K562 (cell line): ENCODE data around the gene PCOLCE2. TPM values are rescaled to one million over a fixed set of nuclear protein-coding genes. Genes with fewer than 3 reads are reported as not detected.
A peak's percentile ranks its signal among the peaks of the same experiment; 100 is the strongest.

ENCODE experiments used
- ATAC-seq: fragments of 200-7000 bp; cut with Tn5 transposase; 3 replicates; pipeline ENCODE4 v1.9.1; 2020; ENCODE audit warnings: moderate library complexity
- BruUV-seq: library from RNA; stranded (reverse); fragments of 400-500 nt; replicated peaks from 2 replicates; lab custom pipeline; 2021; lab: Mats Ljungman, UMichigan
- CTCF ChIA-PET: fragments of 300-600 bp; formaldehyde crosslinking; extraction: SDS; loops from one replicate; lab custom pipeline; 2021; ENCODE audit warnings: low intra/inter-chr PET ratio; lab: Yijun Ruan, JAX
- POLR2A ChIA-PET: fragments of 300-600, 350-650 bp; sonication (Branson Sonifier 250); formaldehyde crosslinking; extraction: SDS; loops from one replicate; lab custom pipeline; 2021; ENCODE audit warnings: antibody characterized with exemption, inconsistent platforms; lab: Yijun Ruan, JAX
- DNase-seq, 4 experiments: peaks; one replicate each; pipeline versions ENCODE4 v3.0.0 to v3.0.0-alpha.2; 2011 to 2018; ENCODE audit warnings: low spot score in 3 of 4, mixed read lengths in 3 of 4; ENCODE audit errors: extremely low read depth in 1 of 4
- FAIRE-seq: peaks from 2 replicates; lab custom pipeline; 2011; peaks lifted over from hg19 to GRCh38; lab: Jason Lieb, UNC
- H2AFZ ChIP-seq: 2 replicates; pipeline ENCODE4 v1.6.0; 2011; ENCODE audit warnings: low read depth, low read length, control low read depth, inconsistent platforms
- H3K27ac ChIP-seq: fragments of 200-600 bp; 3 replicates; pipeline ENCODE4 v1.8.0; 2011; ENCODE audit warnings: low read depth, mild to moderate bottlenecking, control low read depth, inconsistent platforms, low read length, moderate library complexity, mixed read lengths; ENCODE audit errors: extremely low read depth
- H3K27me3 ChIP-seq, 2 experiments: fragments of 300-600 bp in 1 of 2; 2 replicates in 1 of 2; 3 replicates in 1 of 2; pipeline versions ENCODE4 v1.6.0 to v1.8.0; 2011; ENCODE audit warnings: inconsistent platforms in 2 of 2, low read length in 2 of 2, mild to moderate bottlenecking in 1 of 2, mixed read lengths in 1 of 2, moderate library complexity in 1 of 2; ENCODE audit not compliant: control insufficient read depth in 2 of 2, insufficient read depth in 2 of 2
- H3K36me3 ChIP-seq: fragments of 300-600 bp; 3 replicates; pipeline ENCODE4 v1.8.0; 2011; ENCODE audit warnings: mild to moderate bottlenecking, low read length, inconsistent platforms; ENCODE audit not compliant: control insufficient read depth, insufficient read depth
- H3K4me1 ChIP-seq, 2 experiments: fragments of 200-600 bp in 1 of 2; replicated peaks in 1 of 2; 2 replicates in 1 of 2; 3 replicates in 1 of 2; pipeline versions ENCODE4 v1.5.1 to v1.8.0; 2011; ENCODE audit warnings: inconsistent platforms in 2 of 2, low read length in 2 of 2, mild to moderate bottlenecking in 1 of 2, mixed read lengths in 1 of 2, moderate library complexity in 1 of 2; ENCODE audit not compliant: control insufficient read depth in 2 of 2, insufficient read depth in 2 of 2
- H3K4me2 ChIP-seq: 2 replicates; pipeline ENCODE4 v1.6.1; 2011; ENCODE audit warnings: low read length, control low read depth, inconsistent platforms, mixed read lengths; ENCODE audit not compliant: insufficient read depth
- H3K4me3 ChIP-seq: fragments of 200-600 bp; sonication (generic), shearing (Covaris generic); 2 replicates; pipeline ENCODE4 v1.5.1; 2016; ENCODE audit warnings: control low read depth, inconsistent platforms
- H3K79me2 ChIP-seq: fragments of 200-600 bp; 3 replicates; pipeline ENCODE4 v1.8.0; 2011; ENCODE audit warnings: low read length, inconsistent platforms; ENCODE audit not compliant: control insufficient read depth, insufficient read depth
- H3K9ac ChIP-seq, 2 experiments: 2 replicates each; pipeline versions ENCODE4 v1.6.0 to v1.6.1; 2011; ENCODE audit warnings: low read depth in 2 of 2, low read length in 2 of 2, control low read depth in 1 of 2, inconsistent platforms in 1 of 2, mild to moderate bottlenecking in 1 of 2, mixed read lengths in 1 of 2; ENCODE audit not compliant: insufficient read depth in 1 of 2
- H3K9me1 ChIP-seq: one replicate; pipeline ENCODE4 v1.6.0; 2011; ENCODE audit warnings: inconsistent platforms, mild to moderate bottlenecking, low read length, moderate library complexity; ENCODE audit not compliant: control insufficient read depth, insufficient read depth
- H3K9me3 ChIP-seq: replicated peaks from 2 replicates; pipeline ENCODE4 v1.5.1; 2011; ENCODE audit warnings: low read depth, low read length, inconsistent platforms; ENCODE audit not compliant: control insufficient read depth, insufficient read depth
- H4K20me1 ChIP-seq: replicated peaks from 2 replicates; pipeline ENCODE4 v1.6.1; 2011; ENCODE audit warnings: low read length, inconsistent platforms, mixed read lengths; ENCODE audit not compliant: control insufficient read depth, insufficient read depth
- BRF1 ChIP-seq: IDR thresholded peaks from 3 replicates; pipeline ENCODE4 v1.6.1; 2011; ENCODE audit warnings: borderline replicate concordance, mild to moderate bottlenecking; ENCODE audit not compliant: insufficient read length; ENCODE audit errors: extremely low read depth
- C11orf30 ChIP-seq: fragments of 450-650 bp; IDR thresholded peaks from 2 replicates; pipeline ENCODE4 v1.6.1; 2016; ENCODE audit warnings: low read depth, mild to moderate bottlenecking
- CREBBP ChIP-seq: IDR thresholded peaks from one replicate; pipeline ENCODE4 v1.6.1; 2012; ENCODE audit warnings: low read depth, mild to moderate bottlenecking, control low read depth, inconsistent platforms, low read length
- MYNN ChIP-seq, 2 experiments: sonication (generic); formaldehyde crosslinking in 1 of 2; IDR thresholded peaks; 2 replicates each; pipeline versions ENCODE4 v1.5.0 to v1.6.1; 2016 to 2020; ENCODE audit warnings: antibody characterized with exemption in 1 of 2, missing genetic modification reagents in 1 of 2
- TCF3 ChIP-seq: sonication (generic); formaldehyde crosslinking; IDR thresholded peaks from 2 replicates; pipeline ENCODE4 v1.4.0; 2020; ENCODE audit warnings: mild to moderate bottlenecking, missing genetic modification reagents
- TEAD4 ChIP-seq, 2 experiments: sonication (generic) in 1 of 2; formaldehyde crosslinking in 1 of 2; IDR thresholded peaks; 2 replicates each; pipeline versions ENCODE4 v1.6.1 to v1.8.0; 2012 to 2022; ENCODE audit warnings: borderline replicate concordance in 1 of 2, inconsistent platforms in 1 of 2, low read length in 1 of 2, mild to moderate bottlenecking in 1 of 2, missing genetic modification reagents in 1 of 2
- ZC3H11A ChIP-seq: IDR thresholded peaks from 2 replicates; pipeline ENCODE4 v1.6.1; 2012; ENCODE audit warnings: low read depth, low read length, improper control_type of control experiment
- ZNF586 ChIP-seq: fragments of 450-650 bp; formaldehyde crosslinking; conservative IDR thresholded peaks from 2 replicates; pipeline ENCODE4 v1.4.0; 2020; ENCODE audit warnings: mild to moderate bottlenecking, moderate library complexity
- ZNF699 ChIP-seq: fragments of 250-450 bp; sonication (Bioruptor Pico); IDR thresholded peaks from 2 replicates; pipeline ENCODE4 v1.8.0; 2021; ENCODE audit warnings: mild to moderate bottlenecking, moderate library complexity; ENCODE audit not compliant: insufficient replicate concordance
- WGBS: fragments of 100-300 bp; shearing (Covaris generic); methylation state at CpG from one replicate; pipeline ENCODE4 v1.1.6; 2016; ENCODE audit warnings: low coverage, mixed read lengths; ENCODE audit not compliant: insufficient coverage; ENCODE audit errors: missing lambda C conversion rate; 5-methylcytosine and 5-hydroxymethylcytosine counted together
- in situ Hi-C: fragments of 300-500 bp; cut with MboI; formaldehyde crosslinking; loops from 4 replicates; pipeline ENCODE4 v1.15.0; 2018; ENCODE audit warnings: inconsistent platforms, mixed read lengths
- intact Hi-C: fragments of 100-400 bp; cut with micrococcal nuclease; formaldehyde crosslinking; loops from 2 replicates; pipeline ENCODE4 v1.14.2; 2022
- polyA plus RNA-seq, 8 experiments: library from polyadenylated mRNA; depleted of rRNA in 4 of 8; stranded (reverse) in 5 of 8; unstranded in 3 of 8; fragments of >200 nt; fragmentation: Nextera tagmentation in 2 of 8; fragmentation: Illumina TruSeq in 1 of 8; extraction: Ambion mirVana in 2 of 8; extraction: Trizol in 1 of 8; gene quantifications; 2 replicates each; pipeline versions ENCODE4 v1.2.1 to v1.2.3, GENCODE V29; 2011 to 2014; ENCODE audit warnings: inconsistent platforms in 1 of 8, missing spikeins in 1 of 8
- total RNA-seq, 7 experiments: library from RNA; depleted of rRNA in 6 of 7; stranded (reverse); fragments of >200 nt in 6 of 7; fragmentation: Illumina TruSeq in 2 of 7; extraction: Trizol in 2 of 7; gene quantifications; 2 replicates each; pipeline versions ENCODE4 v1.2.1 to v1.2.3, GENCODE V29; 2011 to 2021; ENCODE audit warnings: low replicate concordance in 1 of 7
- TF ChIP-seq, protein P1 (sequence below): fragments of 250-450 bp; sonication (Bioruptor Pico); IDR thresholded peaks from 2 replicates; pipeline ENCODE4 v1.5.1; 2021; ENCODE audit warnings: mild to moderate bottlenecking
- TF ChIP-seq, protein P2 (sequence below): fragments of 250-450 bp; sonication (Bioruptor Pico); IDR thresholded peaks from 2 replicates; pipeline ENCODE4 v1.5.0; 2020; ENCODE audit warnings: mild to moderate bottlenecking

Gene PCOLCE2
- total and polyA plus RNA-seq, 9 of the 15 experiments (the other 6 are each of a cell fraction or from before 2014, with no cell fraction given), result 0.18 to 1.2 (median 0.65) TPM

GRCh38 chr3:142802891-142803290 lies 86.0 kb downstream of the PCOLCE2 start:
- no peak for ATAC-seq
- H3K79me2 ChIP-seq, result no peaks in the 10 kb centered on the region
- ChIA-PET POLR2A (no interaction called here), CTCF (no interaction called here)
- no peaks in the 10 kb centered on the region for H3K4me1 ChIP-seq
- H3K9ac ChIP-seq, result no peak overlapping the region
- no peaks in the 10 kb centered on the region for H4K20me1 ChIP-seq
- WGBS, result 0% methylated on average over 1 of the region's 1 CpG
- no peak overlapping the region for H3K27ac ChIP-seq
- DNase-seq, result no peak
- peak; percentile 40 for FAIRE-seq
- H3K27me3 ChIP-seq, result no peaks in the 10 kb centered on the region
- BruUV-seq, result no TSS peak
- H2AFZ ChIP-seq, result no peak overlapping the region
- no peak overlapping the region for H3K4me3 ChIP-seq
- intact Hi-C loops (no loop called here), in situ Hi-C loops (no loop called here)
- no peak overlapping the region for H3K4me2 ChIP-seq
- no peaks in the 10 kb centered on the region for H3K9me3 ChIP-seq
- no peaks in the 10 kb centered on the region for H3K9me1 ChIP-seq
- H3K36me3 ChIP-seq, result peaks cover 4% of the 10 kb centered on the region; the same call in 1 of the 3 replicates
- TF ChIP-seq ZNF586 (CRISPR knock-in tag) (no peak), CREBBP (no peak), C11orf30 (no peak), TCF3 (no peak), ZNF699 (no peak), TEAD4 (IDR thresholded peaks at IDR 0.05; ENCODE audit: low read length) (no peak), TEAD4 (CRISPR knock-in tag; IDR thresholded peaks at IDR 0.05; ENCODE audit: borderline replicate concordance) (no peak), BRF1 (no peak), ZC3H11A (no peak), MYNN (IDR thresholded peaks at IDR 0.05) (no peak), MYNN (CRISPR knock-in tag; IDR thresholded peaks at IDR 0.05) (no peak)
- TF ChIP-seq, protein P1, sequence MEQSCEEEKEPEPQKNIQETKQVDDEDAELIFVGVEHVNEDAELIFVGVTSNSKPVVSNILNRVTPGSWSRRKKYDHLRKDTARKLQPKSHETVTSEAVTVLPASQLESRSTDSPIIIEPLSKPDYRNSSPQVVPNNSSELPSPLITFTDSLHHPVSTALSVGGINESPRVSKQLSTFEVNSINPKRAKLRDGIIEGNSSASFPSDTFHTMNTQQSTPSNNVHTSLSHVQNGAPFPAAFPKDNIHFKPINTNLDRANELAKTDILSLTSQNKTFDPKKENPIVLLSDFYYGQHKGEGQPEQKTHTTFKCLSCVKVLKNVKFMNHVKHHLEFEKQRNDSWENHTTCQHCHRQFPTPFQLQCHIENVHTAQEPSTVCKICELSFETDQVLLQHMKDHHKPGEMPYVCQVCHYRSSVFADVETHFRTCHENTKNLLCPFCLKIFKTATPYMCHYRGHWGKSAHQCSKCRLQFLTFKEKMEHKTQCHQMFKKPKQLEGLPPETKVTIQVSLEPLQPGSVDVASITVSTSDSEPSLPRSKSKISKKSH (CRISPR knock-in tag), result no peak
- TF ChIP-seq, protein P2, sequence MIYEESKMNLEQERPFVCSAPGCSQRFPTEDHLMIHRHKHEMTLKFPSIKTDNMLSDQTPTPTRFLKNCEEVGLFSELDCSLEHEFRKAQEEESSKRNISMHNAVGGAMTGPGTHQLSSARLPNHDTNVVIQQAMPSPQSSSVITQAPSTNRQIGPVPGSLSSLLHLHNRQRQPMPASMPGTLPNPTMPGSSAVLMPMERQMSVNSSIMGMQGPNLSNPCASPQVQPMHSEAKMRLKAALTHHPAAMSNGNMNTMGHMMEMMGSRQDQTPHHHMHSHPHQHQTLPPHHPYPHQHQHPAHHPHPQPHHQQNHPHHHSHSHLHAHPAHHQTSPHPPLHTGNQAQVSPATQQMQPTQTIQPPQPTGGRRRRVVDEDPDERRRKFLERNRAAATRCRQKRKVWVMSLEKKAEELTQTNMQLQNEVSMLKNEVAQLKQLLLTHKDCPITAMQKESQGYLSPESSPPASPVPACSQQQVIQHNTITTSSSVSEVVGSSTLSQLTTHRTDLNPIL (CRISPR knock-in tag), result no peak
- TF ChIP-seq, all 486 proteins: peak for 0
